Non-pigmented ciliary epithelial cell (primary cell): ENCODE results near the gene GRIN3B.
"Not testable (repeated sequence)": the region's sequence is repeated elsewhere in the genome, so short reads cannot be mapped to it uniquely, and the experiment has no call there.

Experiments used
- DNase-seq: peaks from one replicate; pipeline ENCODE4 v3.0.0-alpha.2; 2010; ENCODE audit warnings: low read depth

GRIN3B gene

DNA sequence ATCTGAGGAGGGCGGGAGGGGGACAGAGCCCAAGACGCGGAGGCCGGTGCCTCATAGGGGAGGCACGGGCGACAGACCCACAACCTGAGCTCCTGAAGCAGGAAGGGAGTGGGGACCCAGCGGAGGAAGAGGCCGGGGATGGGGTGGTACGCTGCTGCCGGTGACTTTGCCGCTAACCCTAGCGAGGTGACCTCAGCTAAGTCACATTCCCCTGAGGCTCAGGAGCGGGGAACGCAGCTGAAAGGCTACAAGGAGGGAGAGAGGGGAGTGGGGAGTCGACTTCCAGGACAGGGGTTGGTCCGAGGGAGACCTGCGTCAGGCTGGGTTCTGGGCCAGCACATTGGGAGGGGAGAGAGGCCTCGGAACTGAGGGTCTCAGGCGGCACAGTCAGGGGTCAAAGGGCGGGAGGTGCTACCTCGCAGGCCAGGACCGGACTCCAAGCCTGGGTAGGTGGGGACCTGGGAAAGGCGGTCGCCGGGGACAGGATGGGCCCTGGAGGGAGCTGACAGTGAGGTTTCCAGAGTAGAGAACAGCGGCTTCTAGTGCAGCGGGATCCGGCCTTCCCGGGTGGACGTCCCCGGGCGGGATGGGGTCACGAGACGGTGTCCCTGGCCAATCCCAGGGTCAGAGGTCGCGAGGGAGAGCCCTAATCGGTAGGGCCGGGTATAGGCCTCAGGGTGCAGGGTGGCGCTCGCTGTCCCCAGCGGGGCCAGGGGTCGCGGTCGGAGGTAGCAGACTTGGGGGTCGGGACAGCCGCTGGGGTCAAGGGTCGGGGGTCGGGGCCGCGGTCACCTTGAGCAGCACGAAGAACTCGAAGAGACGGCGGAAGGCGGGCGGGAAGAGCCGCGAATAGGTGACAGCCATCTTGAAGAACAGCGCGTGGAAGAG, 20.0 kb downstream of the GRIN3B start:
- no peak for DNase-seq

- DNase-seq = peak; percentile 76
Observed at GRCh38 chr19:1020868-1021425, 20.7 kb downstream of the GRIN3B start, which contains the start of gene TMEM259. Gene TMEM259 (minus strand): TSS chr19:1021123. CDS start chr19:1020996, 127 bp downstream.

DNA sequence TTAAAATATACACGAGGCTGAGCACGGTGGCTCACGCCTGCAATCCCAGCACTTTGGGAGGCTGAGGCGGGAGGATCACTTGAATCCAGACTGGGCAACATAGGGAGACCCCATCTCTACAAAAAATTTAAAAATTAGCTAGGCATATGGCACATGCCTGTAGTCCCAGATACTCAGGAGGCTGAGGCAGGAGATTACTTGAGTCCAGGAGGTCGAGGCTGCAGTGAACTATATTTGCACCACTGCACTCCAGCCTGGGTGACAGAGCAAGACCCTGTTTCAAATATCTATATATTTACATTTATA, 23.6 kb downstream of the GRIN3B start:
- DNase-seq = not testable (repeated sequence)

DNA sequence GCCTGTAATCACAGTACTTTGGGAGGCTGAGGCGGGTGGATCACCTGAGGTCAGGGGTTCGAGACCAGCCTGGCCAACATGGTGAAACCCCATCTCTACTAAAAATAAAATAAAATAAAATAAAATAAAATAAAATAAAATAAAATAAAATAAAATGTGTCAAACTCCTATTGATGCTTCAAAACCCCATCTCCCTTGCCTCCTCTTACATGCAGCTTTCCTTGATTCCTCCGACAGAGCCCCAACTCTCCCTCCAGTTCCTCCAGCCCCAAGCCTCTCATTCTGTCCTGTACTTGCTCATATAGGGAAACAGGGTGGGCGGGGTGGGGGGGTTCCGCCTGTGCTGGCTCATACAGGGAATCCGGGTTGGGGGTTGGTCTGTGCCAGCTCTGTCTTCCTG, 24.9 kb downstream of the GRIN3B start:
- not testable (repeated sequence) for DNase-seq

DNA sequence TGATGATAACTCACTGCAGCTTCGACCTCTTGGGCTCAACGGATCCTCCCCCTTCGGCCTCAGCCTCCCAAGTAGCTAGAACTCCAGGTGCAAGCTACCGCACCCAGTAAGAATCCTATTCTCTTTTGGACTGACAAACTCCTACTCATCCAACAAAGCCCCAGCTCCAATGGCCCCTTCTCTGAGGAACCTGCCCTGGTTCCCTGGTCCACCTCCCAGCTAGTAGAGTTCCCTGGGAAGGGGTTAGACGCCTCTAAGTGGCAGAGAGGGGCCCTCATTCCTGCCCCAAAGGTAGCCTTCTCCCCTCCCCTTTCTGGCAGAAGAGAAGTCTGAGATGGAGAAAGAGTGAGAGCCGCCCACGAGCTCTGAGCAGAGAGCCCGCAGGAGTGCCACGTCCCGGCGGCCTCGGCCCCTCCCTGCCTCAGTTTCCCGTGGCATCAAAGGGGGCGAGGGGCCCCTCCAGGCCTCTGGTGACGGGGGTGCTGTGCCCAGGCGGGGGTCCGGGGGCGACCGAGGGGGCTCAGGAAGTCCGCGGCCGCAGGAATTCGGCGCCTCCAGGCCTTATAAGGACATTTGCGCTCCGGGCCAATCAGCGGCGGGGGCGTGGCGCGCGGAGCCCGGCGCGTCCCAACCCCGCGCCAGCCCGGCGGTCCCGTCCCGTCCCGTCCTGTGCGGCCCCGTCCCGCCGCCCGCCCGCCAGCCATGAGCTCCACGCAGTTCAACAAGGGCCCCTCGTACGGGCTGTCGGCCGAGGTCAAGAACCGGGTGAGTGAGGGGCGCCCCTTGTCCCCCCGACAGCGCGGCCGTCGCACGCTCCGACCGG, 26.0 kb downstream of the GRIN3B start, which contains the start of gene CNN2:
TSS of gene CNN2 (plus strand) at position 649 of the 823 bp plus-strand sequence. CDS start at position 703, 54 bp downstream.
- no peak for DNase-seq

- no peak for DNase-seq
Observed at GRCh38 chr19:1026783-1027649, 26.8 kb downstream of the GRIN3B start.

DNA sequence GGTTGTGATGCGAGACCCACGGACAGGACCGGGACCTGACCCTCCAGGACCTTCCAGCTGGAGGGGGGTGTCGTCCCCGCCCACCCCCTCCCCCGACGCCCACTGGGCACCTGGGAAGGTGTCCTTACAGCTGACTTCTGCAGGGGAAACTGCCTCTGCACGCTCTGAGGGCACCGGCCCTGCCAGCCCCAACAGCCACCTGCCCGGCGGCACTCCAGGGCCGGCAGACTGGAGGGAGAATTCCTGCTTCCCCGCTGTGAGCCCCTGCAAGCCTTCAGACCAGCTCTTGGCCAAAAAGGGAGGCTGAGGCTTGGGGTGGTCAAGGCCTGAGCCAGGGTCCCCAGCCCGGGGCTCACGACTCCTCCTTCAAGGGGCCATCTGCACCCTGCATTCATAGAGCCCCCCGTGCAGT, 27.4 kb downstream of the GRIN3B start:
- DNase-seq = no peak

DNA sequence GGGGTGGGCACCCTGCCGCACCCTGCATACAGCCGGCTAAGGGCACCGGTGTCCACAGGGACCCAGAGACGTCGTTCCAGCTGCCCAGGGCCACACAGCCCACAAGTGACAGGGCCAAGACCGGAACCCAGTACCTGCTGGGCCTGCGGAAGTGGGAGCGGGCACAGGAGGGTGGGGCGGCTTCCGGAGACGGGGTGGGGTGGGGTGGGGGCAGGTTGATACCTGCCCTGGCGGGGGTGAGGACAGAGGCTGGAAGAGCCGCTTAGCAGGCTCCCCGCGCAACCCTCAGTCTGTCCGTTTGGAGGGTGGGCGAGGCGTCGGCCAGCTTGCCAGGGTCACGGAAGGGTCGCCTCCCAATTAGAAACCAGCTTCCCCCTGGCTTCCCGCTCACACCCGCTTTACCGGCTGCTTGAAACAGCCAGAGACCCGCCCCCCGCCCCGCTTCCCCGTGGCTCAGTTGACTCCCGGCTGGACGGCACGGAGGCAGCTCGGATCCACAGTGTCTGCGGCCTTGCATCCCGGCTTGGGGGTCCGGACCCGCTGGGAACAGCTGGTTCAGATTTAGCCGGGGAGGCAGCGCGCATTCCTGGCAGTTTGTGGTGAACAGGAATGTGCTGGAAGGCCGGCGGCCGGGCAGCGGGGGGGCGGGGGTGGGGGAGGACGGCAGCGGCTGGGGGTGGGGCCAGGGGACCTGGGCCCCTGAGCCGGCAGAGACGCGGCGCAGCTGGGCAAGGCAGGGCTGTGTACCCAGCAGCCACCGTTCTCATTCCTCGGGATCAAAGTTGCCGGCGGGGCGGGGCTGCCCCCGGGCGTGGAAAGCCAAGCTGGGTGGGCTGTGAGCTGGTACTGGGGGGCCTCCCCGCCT, 28.1 kb downstream of the GRIN3B start:
- peak; percentile 70 for DNase-seq

GRCh38 chr19:1032264-1032867, 32.1 kb downstream of the GRIN3B start:
- DNase-seq = no peak

DNA sequence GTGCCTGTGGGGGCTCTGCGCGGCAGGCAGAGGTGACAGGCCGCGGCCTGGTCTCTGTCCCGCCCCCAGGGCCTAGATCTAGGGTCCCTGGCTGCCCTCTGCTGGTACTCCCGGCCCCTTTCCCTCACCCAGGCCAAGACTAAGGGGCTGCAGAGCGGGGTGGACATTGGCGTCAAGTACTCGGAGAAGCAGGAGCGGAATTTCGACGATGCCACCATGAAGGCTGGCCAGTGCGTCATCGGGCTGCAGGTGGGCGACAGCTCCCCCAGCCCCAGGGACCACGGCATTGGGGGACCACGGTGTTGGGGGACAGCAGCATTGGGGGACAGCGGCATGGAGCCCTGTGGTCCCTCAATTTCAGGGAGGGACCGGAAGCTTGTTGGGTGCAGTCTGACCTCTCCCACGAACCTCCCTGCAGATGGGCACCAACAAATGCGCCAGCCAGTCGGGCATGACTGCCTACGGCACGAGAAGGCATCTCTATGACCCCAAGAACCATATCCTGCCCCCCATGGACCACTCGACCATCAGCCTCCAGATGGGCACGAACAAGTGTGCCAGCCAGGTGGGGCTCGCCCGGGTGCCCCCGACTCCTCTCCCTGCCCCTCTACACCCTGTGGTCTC, 35.9 kb downstream of the GRIN3B start:
- no peak for DNase-seq

DNA sequence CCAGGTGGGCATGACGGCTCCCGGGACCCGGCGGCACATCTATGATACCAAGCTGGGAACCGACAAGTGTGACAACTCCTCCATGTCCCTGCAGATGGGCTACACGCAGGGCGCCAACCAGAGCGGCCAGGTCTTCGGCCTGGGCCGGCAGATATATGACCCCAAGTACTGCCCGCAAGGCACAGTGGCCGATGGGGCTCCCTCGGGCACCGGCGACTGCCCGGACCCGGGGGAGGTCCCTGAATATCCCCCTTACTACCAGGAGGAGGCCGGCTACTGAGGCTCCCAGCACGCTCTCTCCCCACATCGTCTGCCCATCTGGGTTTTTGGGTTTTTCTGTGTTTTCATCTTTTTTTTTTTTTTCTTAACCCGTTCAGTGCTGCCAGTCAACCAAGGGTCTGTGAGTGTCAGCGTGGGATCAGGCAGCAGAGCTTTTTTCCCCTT, 37.4 kb downstream of the GRIN3B start:
- DNase-seq = no peak

DNA sequence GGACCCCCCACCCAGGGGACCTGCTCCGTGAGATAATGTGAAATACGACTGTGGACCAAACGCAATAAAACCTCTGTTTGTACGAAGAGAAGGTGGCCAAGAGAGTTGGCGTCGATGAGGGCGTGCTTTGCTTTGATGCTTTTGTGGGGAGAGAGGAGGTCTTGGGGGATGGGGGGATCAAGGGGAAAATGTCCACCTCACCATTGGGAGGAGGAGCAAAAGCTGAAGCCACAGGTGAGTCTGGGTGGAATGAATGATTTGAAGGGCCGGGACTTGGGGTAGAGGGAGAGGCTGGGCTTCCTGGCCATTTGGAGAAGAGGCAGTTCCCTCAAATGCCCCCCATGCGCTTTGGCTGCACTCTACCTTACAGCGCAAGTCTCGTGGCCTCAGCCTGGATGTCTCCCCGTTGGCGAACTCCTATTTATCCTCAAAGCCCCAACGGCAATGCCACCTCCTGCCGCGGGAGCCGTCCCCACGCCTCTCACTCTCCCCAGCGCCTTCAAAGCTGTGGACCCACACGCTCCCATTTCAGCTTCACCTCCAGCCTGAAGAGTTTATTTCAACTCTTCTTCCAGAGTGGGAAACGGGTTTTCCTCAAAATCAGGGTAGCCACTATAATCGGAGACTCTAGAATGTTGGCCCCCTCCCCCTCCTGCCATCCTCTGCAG, 38.9 kb downstream of the GRIN3B start:
- no peak for DNase-seq

DNA sequence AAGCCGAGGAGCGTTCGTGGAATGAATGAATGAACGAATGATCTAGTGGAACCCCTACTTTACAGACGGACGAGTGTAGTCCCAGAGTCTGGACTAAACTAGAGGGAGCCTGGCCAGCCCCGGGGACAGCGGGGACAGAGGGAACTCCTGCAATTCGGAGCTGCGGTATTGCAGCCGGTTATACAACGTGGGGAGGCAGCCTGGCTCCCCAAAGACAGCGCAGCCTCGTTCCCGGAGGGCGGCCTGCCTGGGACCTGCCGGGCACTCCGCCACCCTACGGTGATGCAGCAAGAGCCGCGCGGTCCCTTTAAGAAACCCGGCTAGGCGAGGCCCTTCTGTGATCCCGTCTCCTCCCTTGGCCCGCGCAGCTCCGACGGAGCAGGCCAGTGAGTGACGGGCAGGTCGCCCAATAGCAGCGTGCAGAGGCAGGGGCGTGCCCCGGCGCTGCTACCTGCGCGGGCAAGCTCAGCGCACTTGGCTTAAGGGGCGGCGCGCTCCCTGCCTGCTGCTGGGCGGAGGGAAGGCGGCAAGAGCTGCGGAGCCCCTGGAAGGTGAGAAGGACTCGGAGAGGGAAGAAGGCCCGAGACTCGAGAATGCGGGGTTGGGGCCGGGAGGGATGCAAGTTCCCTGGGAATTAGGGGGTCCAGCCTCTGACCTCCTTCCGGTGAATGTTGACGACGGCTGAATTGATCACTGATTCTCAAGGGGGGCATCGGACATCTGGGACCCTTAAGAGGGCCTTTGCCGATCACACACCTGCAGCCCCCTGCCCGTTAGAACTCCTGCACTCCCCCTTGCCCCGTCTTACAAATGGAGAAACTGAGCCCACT, 39.6 kb downstream of the GRIN3B start, which contains the start of gene ABCA7:
TSS of gene ABCA7 (plus strand) at position 462 of the 830 bp plus-strand sequence. CDS start 1,255 bp downstream, outside the sequence.
- DNase-seq = peak; percentile 86

DNA sequence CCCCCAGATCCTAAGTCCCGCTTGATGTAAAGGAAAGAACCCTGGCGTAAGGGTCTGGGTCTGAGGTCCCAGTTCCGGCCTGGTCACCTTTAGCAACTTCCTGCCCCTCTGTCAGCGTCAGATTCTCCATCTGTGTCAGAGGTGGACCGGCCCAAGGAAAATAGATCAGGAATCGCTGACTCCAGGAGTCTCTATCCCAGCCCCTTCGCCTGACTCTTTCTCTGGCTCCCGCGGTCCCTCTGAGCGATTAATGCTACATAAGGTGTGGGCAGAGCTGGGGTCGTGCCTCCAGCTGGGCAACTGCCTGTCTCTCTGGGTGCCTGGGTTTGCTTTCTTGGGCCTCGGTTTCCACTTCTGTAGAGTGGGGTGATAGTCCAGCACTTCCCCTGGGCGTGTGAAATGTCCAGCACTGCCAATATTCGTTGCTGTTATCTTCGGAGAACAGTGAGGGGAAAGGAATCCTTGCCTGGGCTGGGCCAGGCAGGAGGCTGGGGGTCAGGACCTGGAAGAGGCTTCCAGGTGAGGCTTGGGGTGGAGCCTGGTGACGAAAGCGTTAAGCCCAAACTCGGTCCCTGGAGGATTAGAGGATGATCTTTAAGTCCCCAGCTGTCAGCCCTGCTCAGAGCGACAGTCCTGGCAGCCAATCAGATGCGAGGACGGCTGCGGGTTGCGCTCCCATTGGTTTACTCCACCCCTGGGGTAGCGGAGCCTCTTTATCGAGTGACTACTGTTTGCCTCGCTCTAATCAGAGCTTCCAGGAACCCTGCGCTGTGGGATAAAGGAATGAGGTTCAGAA, 40.5 kb downstream of the GRIN3B start:
- peak; percentile 80 for DNase-seq

GRCh38 chr19:1041272-1041834, 41.1 kb downstream of the GRIN3B start:
- DNase-seq = no peak

DNA sequence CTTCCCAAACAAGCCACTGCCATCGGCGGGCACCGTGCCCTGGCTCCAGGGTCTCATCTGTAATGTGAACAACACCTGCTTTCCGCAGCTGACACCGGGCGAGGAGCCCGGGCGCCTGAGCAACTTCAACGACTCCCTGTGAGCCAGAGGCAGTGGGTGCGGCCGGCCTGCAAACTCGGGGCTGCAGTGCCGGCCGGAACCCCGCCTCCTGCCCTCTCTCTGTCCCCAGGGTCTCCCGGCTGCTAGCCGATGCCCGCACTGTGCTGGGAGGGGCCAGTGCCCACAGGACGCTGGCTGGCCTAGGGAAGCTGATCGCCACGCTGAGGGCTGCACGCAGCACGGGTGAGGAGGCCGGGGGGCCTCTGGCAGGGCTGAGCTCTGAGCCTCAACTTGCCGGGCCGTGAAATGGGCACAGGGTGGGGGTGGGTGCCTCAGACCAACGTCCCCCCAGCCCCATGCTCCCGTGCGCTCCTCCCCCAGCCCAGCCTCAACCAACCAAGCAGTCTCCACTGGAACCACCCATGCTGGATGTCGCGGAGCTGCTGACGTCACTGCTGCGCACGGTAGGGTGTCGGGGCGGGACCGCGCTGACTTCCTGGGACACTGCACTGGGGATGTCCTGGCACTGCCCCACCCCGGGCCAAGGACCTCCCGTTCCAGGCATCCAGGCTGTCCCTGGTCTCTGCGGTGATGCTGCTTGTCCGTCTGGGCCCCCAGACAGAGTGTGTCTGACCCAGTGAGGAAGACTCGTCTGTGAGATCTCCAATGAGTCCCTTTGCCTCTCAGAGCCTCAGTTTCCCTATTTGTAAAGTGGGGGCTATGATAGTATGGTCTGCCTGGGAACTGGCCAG, 41.8 kb downstream of the GRIN3B start:
- DNase-seq = no peak
